GM21717 (cell line): Measurements from ENCODE around the gene SERPINB11.
"Not testable (repeated sequence)": the region's sequence is repeated elsewhere in the genome, so short reads cannot be mapped to it uniquely, and the experiment has no call there.

Experiments
- ATAC-seq: cut with Tn5 transposase; IDR thresholded peaks from one replicate; pipeline ENCODE4 v1.9.1; 2021; ENCODE audit warnings: mild to moderate bottlenecking, moderate library complexity; ENCODE audit not compliant: unreplicated experiment

SERPINB11 gene

GRCh38 chr18:63702660-63703059 is at the start of gene SERPINB11:
TSS of gene SERPINB11 (plus strand) at chr18:63702960. CDS start at chr18:63710194, 7,234 bp downstream.
- ATAC-seq = no peak

- not testable (repeated sequence) for ATAC-seq
Measured at GRCh38 chr18:63658920-63659319, 43.8 kb upstream of the SERPINB11 start.

GRCh38 chr18:63661750-63662149 is 41.0 kb upstream of the SERPINB11 start, which contains the start of gene SERPINB3:
TSS of gene SERPINB3 (minus strand) at chr18:63661893. CDS start at chr18:63661216, 677 bp downstream.
- not testable (repeated sequence) for ATAC-seq

- no peak for ATAC-seq
Measured at GRCh38 chr18:63664571-63664970, 38.2 kb upstream of the SERPINB11 start.

- peak; percentile 61 for ATAC-seq
Measured at GRCh38 chr18:63676526-63677323, 26.0 kb upstream of the SERPINB11 start.

GRCh38 chr18:63677500-63678225 is 25.1 kb upstream of the SERPINB11 start:
- no peak for ATAC-seq

GRCh38 chr18:63679820-63680606 is 22.7 kb upstream of the SERPINB11 start:
- ATAC-seq = no peak

- ATAC-seq = no peak
Measured at GRCh38 chr18:63681449-63682340, 21.1 kb upstream of the SERPINB11 start.

- ATAC-seq = no peak
Measured at GRCh38 chr18:63683152-63683551, 19.6 kb upstream of the SERPINB11 start.

GRCh38 chr18:63683890-63684289 is 18.9 kb upstream of the SERPINB11 start:
- no peak for ATAC-seq

- no peak for ATAC-seq
Measured at GRCh38 chr18:63684718-63685117, 18.0 kb upstream of the SERPINB11 start.

GRCh38 chr18:63686871-63687270 is 15.9 kb upstream of the SERPINB11 start:
- ATAC-seq = no peak

GRCh38 chr18:63689064-63689463 is 13.7 kb upstream of the SERPINB11 start:
- no peak for ATAC-seq

GRCh38 chr18:63697097-63697660 is 5.6 kb upstream of the SERPINB11 start:
- no peak for ATAC-seq

GRCh38 chr18:63700501-63700900 is 2.3 kb upstream of the SERPINB11 start:
- no peak for ATAC-seq

- no peak for ATAC-seq
Measured at GRCh38 chr18:63701952-63702351, 808 bp upstream of the SERPINB11 start.

GRCh38 chr18:63705401-63705800 is 2.6 kb downstream of the SERPINB11 start:
- no peak for ATAC-seq

- ATAC-seq = no peak
Measured at GRCh38 chr18:63707816-63708215, 5.1 kb downstream of the SERPINB11 start.

- no peak for ATAC-seq
Measured at GRCh38 chr18:63708650-63709049, 5.9 kb downstream of the SERPINB11 start.
